HL-60/S4 treated with phorbol 12-myristate 13-acetate at 8.2 ng/mL for 4 days and 3 days (cell line): ENCODE results near the gene STARD8.
"Not testable (repeated sequence)": the region's sequence is repeated elsewhere in the genome, so short reads cannot be mapped to it uniquely, and the experiment has no call there.

Source experiments
- in situ Hi-C: fragments of 300-500 bp; cut with MboI; formaldehyde crosslinking; loops from 2 replicates; pipeline ENCODE4 v1.15.0; 2022; ENCODE audit warnings: low sequenced_read_pairs

Gene STARD8

DNA sequence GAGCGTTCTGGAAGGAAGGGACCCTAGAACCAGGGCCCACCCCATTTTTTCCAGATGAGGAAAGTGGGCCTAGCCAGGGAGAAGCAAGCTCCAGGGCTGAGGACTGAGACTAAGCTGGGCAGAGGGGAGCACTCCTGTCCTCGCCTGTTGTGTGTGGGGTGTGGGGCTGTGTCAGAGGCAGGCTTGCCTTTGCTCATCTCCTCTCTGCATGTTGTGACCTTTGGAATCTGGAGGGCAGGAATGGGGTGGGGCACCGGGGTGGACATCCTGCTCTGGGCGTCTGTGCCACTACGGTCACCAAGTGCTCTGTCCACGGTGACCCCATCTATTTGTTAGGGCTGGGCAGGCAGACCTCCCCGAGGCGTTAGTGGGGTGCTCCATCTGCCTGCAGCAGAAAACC lies 41.5 kb downstream of the STARD8 start:
- in situ Hi-C loops: not testable (repeated sequence)

DNA sequence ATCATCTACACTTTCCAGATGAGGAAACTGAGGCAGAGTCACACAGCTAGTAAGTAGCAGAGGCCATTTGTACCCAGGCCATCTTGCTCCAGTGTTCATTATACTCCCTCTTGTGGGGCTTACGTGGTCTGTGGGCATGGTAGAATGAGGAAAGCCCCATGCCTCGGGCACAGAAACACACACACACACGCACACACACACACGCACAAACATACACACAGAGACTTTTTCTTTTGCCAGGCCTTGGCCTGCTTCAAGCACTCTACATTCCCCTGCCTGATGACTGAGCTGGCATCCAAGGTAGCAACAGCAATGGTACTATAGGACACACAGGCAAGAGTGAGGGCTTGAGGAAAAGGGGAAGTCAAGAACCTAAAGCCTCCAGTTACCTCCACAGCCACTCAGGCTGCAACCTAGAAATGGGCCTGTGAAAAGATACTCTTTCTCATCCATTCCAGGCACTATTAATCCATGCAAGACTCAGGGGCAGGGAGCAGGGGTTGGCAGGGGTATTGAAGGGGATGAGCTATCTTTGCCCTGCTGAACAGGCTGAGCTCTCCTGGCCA lies 43.6 kb downstream of the STARD8 start:
- in situ Hi-C loops: no loop called here

DNA sequence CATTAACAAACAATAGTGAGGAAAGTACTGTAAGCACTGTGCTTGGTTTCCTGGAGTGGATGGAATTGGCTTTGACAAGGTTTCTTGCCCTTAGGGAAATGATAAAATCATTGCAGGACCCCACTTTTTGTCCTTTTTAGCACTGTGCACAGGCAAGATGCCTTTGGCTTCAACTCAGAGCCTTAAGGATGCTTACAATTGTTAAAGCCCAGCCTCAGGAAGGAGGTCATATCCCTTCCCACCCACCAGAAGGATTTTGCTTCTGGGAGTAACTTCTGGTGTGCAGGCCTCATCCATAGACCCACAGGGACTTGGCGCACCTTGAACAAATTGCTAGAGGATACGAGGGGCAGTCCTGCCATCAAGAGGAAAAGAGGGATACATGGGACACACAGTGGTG lies 44.5 kb downstream of the STARD8 start:
- in situ Hi-C loops: no loop called here

DNA sequence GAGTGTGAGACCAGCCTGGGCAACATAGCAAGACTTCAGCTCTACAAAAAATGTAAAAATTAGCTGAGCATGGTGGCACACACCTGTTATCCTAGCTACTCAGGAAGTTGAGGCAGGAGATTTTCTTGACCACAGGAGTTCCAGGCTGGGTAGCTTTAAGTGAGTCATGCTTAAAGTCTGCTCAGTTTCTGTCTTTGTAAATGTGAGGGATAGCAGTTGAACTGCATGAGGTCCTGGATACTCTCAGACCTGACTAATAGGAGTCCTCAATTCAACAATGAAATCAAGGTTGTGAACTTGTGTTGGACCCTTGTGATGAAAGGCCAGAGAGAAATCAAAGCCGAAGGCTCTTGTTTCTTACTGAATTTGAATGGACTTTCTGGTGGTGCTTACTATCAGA lies 45.2 kb downstream of the STARD8 start:
- in situ Hi-C loops: no loop called here

DNA sequence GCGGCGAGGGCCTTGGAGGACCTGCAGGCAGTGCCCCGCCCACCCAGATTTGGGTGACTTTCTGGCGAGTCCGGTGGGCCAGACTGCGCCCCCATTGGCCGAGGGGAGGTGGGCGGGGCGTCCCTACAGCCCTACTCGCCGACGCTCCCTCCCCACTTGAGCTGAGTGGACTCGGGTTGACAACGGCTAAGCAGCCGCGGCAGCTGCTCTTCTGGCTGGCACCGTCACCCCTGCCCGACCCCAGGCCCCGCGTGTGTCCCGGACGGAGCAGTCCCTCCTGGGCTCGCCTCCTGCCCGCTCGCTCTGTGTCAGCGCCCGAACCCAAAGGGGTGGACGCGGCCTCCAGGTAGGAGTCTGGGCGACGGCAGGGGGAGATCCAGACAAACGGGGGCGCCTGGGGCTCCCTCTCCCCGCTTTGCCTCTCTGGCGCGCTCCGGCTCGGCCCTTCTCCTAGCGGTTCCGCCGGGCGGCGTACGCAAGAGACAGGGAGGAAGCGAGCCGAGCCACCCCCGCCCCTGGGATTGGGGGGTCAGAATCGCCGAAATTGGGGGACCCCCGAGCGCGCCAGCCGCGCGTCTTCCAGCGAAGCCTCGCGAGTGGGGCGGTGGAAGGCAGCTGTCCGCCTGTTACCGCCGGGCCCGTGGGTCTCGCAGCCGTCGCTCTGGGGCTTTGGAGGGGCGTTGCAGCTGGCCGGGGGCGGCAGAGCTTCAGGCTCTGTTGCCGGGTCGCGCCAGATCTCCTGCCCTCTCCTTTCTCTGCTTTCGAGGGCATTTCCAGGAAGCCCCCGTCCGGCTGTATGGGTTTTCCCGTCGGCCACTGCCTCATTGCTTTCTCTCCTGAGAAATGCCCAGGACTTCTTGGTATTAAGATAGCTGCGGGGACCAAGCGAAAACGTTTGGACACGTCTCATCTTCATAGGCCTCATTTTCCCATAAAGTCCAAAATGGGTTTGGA lies 46.3 kb downstream of the STARD8 start:
- in situ Hi-C loops: no loop called here

DNA sequence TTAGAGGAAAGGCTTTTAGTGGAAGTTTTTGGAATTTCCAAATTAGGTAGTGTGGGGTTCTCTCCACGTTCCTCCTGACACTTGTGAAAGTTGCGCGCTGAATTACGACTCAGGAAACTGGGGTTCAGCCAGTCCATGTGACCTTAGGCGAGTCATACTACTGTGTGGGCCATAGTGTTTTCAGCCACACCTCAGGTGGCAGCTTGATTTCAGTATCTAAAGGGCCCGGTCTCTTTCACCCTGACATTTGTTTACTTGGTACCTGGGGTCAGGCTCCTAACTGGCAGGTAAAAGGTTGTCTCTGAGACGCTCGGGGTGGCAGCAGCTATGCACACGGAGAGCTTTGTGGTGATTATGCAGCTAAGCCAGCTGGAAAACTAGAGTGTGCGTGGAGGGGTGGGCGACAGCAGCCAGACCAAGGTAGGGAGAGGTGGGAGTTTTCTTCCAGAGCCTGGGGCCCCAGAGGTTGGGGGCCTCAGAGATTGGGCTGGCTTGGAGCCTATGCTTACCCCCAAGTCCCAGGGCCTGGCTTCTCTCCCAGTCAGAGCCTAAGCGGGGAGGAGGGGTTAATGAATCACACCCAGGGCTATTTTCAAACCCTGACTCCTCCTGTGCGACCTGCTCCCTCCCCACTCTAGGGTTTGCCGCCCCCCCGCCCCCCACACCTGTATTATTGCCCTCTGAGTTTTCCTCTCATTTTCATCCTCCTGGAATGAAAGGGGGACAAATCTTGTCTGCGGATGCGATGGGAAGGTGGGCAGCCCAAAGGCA lies 47.2 kb downstream of the STARD8 start:
- in situ Hi-C loops: no loop called here

DNA sequence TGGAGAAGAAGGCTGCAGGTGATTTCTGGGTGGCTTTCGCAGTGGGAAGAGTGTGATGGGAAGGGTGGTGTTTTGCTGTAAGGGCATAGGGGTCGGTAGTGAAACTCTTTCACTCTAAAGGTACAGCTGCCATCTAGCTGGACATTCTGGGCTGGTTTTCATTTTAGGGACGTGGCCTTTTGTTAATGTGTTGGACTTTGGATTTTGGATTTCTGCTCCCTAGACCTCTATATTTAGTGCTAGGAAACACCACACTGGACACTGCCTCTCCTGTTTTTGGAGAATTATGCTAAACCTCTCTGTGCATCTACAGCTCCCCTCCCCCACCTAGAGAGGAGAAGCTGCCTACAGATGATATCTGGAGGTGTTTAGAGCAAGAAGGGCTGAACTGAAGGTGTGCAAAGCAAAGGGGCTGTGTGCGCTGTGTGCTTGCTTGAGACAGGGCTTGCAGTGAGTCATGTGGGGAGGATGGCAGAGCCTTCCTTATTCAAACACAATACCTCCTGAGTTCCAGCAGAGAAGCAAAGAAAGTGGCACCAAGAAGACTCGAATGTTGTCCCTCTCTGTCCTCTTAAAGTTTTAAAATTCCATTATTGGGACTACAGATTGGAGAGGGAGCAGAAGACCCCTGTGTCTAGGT lies 47.9 kb downstream of the STARD8 start:
- in situ Hi-C loops: no loop called here

DNA sequence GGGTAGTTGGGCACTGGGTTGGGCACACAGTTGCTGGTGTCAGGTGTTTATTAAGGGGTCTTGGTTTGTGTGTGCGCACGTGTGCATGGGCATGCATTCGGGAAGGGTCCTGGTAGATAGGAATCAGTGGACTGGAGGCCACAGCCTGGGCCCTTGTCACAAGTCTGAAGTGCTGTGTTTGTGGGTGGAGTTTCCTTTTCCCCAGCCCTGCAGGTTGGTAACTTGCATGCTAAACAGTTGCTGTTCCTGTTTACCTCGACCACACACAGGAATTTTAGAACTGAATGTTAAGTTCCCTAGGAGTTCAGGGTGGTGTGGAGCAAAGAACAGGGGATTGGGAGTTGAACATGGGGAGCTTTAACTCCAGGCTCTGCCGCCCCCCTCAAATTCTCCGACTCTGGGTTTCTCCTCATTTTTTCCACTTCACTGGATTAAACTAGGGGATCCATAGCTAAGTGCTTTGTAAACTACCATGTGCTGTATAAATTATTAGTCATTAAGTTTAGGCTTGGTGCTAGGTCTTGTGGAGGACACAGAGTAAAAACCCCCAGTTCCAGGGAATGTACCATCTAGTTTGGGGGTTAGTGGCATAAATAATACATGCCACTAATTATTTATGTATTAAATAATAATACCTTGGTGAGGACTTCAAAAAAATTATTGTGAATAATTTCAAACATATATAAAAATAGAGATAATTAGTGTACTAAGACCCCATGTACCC lies 49.0 kb downstream of the STARD8 start:
- in situ Hi-C loops: no loop called here

DNA sequence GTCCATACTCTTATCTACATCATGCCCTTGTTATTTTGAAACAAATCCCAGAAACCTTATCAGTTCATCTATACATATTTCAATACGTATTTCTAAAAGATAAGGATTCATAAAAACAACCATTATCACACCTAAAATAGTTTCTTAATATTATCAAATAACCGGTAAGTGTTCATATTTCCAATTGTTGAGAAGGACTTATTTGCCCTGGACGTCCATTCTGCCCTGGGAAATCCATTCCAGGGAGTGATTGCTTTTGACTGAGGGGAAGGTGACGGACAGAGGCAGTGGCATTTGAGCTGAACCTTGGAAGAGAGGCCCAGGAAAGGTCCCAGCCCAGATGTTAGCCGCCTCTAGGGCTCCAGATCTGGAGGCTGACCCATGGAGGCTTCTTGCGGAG lies 49.6 kb downstream of the STARD8 start:
- in situ Hi-C loops: no loop called here

DNA sequence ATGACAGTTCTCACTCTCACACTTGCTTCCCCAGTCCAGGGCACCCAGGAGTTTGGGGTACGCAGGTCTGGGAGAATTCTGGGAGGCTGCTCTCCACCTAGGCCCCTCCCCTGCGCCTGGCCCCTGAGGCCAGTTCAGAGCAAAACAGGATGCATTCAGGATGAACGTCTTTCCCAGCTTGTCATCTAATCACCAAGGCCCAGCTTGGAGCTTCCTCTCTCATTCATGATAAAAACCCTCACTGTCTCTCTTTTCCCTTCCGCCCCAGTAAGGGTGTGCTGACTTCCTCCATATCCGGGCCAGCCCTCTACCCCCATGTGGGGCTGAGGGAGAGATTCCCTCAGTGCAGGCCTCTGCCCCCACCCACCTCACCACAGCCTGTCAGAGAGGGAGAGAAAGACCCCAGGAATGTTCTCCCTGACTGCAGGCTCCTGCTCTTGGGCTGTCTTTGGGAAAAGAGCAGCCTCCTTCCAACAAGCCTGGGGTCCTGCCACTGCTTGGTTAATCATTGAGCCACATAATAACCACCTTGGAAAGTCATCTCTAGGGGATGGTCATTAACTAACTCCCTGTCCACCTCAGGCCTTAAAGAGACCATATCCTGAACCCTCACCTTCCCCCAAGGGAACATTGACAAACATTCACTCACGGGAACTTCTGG lies 50.1 kb downstream of the STARD8 start:
- in situ Hi-C loops: no loop called here

DNA sequence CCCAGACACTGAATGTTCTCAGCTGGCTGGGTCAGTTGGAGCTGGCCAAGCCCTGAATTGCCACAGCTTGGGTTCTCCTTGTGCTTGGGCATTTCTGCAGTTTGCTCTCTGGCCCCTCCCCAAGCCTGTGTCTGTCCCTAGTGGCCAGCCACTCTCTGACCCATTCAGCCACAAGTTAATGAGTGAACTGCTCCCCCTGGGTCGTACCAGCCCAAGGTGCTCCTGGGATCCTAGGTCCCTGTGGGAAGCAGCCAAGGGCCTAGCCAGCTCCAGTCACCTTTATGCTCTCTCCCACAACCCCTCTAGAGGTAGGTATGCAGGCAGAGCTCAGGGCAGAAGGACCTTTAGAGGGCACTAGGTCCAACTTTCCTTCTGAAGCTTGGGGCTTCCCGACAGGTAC lies 51.5 kb downstream of the STARD8 start:
- in situ Hi-C loops: no loop called here

DNA sequence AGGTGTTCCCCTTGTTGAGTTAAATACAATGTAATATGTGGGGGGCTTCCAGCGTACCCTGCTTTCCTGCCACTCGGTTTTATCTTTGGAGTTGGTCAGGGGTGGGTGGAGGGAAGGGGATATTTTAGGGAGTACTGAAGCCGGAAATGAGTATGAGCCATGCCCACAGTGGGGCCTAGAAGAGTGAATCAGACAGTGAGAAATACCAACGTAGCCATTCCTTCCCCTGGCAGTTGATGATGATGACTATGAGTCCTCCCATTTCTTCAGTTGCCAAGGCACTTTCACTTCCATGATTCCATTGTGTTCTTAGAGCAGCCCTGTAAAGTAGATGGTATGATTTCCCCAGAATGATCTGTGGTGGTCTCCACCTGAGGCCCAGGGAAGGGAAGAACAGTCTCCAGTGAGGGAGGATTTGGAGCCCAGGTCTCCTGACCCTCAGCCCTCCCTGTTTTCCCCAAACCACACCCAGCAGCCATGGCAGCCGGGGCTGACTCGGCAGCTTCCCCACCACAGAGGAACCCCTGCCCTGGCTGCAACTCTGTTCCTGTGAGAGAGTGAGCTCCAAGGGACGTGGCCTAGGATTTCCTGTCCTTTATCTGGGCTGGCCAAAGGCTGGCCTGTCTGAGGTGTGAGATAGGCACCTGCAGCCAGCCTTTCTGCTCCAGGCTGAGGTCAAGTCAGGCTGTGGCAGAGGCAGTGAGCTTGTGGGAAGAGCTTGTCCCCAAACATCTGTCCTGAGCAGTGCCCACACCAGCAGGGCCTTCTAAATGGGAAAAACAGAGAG lies 52.7 kb downstream of the STARD8 start:
- in situ Hi-C loops: loop anchor here (25.0 kb wide), 1 partner anchor 513 kb away; no protein-coding TSS in a partner anchor

DNA sequence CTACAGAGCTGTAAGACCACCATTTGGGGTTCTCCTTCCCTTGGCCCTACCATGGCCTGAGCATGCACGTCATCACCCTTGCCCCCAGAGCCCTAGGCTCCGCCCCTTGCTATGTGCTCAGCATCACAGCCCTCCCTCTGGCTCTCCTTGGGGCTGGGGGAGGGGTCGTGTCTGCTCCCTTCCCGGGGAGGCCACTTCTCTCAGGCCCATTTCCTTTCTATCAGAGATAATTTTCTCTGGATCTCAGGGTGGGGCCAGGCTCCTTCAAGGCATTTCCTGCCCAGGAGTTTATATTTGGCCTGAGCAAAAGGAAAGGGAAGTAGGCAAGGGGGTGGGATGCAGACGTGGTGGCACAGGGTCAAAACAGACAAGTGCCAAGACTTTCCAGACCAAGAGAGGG lies 55.9 kb downstream of the STARD8 start:
- in situ Hi-C loops: loop anchor here (25.0 kb wide), 1 partner anchor 516 kb away; no protein-coding TSS in a partner anchor

DNA sequence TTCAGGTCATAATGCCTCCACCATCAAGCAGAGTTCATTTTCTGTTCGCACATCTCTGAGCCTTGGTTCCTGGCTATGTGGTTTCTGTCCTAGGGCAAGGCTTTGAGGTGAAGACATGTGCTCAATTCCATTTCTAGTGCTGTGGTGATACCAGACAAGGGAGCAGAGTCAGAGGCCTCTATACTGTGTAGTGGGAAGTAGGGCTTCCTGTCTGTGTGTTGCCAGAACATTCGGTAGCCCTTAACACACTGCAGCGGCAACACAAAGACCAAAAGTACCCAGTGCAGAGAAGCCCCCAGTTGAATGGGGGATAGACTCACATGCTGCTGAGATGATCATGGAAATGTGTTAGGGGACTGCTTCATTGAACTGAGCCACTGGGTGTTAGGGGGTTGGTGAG lies 56.4 kb downstream of the STARD8 start:
- in situ Hi-C loops: loop anchor here (25.0 kb wide), 1 partner anchor 517 kb away; no protein-coding TSS in a partner anchor

DNA sequence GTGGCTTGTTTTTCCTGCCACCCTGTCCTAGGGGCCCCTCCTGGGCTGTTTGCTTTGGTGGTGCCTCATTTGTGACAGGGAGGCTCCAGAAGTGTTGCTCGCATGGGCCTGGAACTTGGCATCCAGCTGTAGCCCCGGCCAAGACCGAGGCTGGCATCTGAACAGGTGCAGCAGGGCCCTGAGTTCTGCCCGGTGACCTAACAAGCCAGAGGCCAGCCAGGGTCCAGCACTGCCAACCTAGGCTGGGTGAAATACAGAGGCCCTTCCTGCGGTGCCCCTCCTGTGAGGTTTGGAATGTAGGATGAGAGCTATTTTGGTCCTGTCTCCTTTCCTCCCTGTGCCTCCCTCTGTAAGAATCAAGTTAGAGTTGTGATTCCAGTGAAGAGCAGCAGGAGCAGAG lies 58.5 kb downstream of the STARD8 start:
- in situ Hi-C loops: loop anchor here (25.0 kb wide), 1 partner anchor 519 kb away; no protein-coding TSS in a partner anchor

DNA sequence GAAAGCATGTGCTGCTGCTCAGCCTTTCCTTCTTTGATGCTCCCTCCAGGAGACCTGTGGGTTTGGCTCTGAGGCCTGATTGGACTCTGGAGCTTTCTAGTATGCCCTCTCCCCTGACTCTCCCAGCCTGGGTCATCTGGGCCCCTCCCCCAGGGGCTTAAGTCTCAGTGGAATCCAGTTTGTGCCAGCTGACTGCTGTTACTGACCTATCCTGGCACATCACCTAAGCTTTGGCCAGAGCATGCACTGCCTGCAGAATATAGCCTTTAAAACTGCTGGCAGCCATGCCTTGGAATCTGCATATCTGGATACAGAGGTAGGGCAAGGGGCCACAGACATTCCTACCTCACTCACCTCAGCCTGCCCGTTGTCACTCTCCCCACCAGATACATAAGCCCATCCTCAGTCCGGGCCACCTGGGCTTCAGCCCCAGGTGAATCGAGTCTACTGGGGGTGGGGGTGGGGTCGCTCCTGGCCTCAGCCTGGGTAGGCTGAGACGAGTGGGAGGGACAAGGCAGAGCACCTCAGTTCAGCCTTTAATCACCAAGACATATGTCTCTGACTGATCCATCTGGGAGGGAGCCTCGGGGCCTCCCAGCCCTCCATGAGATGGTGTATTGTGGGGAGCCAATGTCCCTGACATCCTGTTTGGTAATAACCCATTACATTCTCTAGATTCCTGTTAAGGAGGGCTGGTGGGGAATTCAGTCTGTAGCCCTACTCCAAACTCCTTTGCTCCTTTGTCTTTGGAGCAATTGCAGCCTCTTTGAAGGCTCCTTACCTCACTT lies 61.2 kb downstream of the STARD8 start:
- in situ Hi-C loops: loop anchor here (25.0 kb wide), 1 partner anchor 521 kb away; no protein-coding TSS in a partner anchor

DNA sequence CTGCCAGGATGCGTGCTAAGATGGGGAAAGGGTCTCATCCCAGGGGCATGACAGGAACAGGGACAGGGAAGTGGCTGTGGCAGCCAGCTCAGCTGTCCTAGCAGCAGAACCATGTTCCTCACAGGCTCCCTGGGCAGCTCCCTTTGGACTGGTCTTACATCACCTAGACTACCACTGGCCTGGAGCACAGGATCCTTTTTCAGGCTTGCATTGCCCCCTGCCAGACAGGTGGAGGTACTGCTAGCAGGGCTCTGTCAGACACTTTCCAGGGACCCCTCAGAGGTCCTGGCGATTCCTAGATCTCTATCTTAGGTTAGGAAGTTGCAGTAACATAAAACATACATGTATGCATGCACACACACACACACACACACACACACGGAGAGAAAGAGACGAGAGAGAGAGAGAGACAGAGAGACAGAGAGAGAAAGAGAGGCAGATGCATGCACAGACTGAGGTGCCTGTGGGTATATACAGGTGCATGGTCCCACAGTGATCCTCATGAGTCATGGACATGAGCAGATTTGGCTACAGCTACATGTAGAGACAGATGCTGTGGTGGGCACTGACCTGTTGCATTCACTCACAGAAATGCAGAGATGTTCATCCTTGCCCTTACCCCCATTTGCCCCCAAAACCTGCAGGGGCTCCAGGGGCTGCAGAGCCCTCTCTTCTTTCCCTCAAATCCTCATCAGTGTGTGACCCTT lies 63.6 kb downstream of the STARD8 start:
- in situ Hi-C loops: loop anchor here (10.0 to 25.0 kb wide), 2 partner anchors 206 to 524 kb away; no protein-coding TSS in a partner anchor
